Peyer's patch (tissue), 4 donors: ENCODE results near the gene TMEM38A.

Experiments
- POLR2A ChIP-seq, 2 donors: fragments of 450-650 bp; IDR thresholded peaks; one replicate each; pipeline ENCODE4 v1.5.1; 2017; ENCODE audit warnings: antibody characterized with exemption in 2 of 2, mild to moderate bottlenecking in 2 of 2, moderate library complexity in 2 of 2
- TF ChIP-seq, protein P1 (sequence below), 6 experiments: fragments of 450-650 bp in 4 of 6; fragments of 200-600 bp in 2 of 6; sonication (generic) in 1 of 6; IDR thresholded peaks; one replicate each; pipeline ENCODE4 v1.5.1; 2017 to 2019; ENCODE audit warnings: antibody characterized with exemption in 6 of 6, mild to moderate bottlenecking in 3 of 6, moderate library complexity in 1 of 6

DNA sequence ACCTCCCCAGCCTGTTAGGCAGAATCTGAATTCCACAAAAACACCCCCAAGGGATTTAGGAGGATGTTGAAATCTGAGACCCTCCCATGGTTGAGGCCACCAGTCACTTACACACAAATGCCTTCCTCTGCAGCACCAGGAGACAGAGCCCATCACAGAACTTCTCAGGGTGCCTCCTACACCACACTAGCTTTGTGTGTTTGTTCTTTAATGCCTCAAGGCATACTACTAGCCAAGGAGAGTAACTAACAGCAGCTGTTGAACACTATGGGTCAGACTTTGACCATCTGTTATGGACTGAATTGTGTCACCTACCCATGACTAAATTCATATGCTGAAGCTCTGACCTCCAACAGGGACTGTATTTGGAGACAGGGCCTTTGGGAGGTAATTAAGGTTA, 23.4 kb upstream of the TMEM38A start:
- no peak for TF ChIP-seq POLR2A (IDR thresholded peaks at IDR 0.05)
- TF ChIP-seq, protein P1, sequence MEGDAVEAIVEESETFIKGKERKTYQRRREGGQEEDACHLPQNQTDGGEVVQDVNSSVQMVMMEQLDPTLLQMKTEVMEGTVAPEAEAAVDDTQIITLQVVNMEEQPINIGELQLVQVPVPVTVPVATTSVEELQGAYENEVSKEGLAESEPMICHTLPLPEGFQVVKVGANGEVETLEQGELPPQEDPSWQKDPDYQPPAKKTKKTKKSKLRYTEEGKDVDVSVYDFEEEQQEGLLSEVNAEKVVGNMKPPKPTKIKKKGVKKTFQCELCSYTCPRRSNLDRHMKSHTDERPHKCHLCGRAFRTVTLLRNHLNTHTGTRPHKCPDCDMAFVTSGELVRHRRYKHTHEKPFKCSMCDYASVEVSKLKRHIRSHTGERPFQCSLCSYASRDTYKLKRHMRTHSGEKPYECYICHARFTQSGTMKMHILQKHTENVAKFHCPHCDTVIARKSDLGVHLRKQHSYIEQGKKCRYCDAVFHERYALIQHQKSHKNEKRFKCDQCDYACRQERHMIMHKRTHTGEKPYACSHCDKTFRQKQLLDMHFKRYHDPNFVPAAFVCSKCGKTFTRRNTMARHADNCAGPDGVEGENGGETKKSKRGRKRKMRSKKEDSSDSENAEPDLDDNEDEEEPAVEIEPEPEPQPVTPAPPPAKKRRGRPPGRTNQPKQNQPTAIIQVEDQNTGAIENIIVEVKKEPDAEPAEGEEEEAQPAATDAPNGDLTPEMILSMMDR (IDR thresholded peaks at IDR 0.05) = no peak
